MCF 10A (cell line): Measurements from ENCODE around the gene RNASE12. TPM values are rescaled to one million over a fixed set of nuclear protein-coding genes. Genes with fewer than 3 reads are reported as not detected.

Experiments used
- BruUV-seq: library from RNA; stranded (reverse); fragments of 400-500 nt; replicated peaks from 2 replicates; lab custom pipeline; 2021; lab: Mats Ljungman, UMichigan
- CTCF ChIA-PET: fragments of 300-600 bp; sonication (Branson Sonifier 250); formaldehyde crosslinking; extraction: SDS; loops from one replicate; lab custom pipeline; 2021; ENCODE audit warnings: antibody characterized with exemption, inconsistent platforms; lab: Yijun Ruan, JAX
- POLR2A ChIA-PET: fragments of 300-600, 350-650 bp; sonication (Branson Sonifier 250); formaldehyde crosslinking; extraction: SDS; loops from one replicate; lab custom pipeline; 2020; ENCODE audit warnings: antibody characterized with exemption, inconsistent platforms; lab: Yijun Ruan, JAX
- DNase-seq: peaks from one replicate; pipeline ENCODE4 v3.0.0-alpha.2; 2018; ENCODE audit not compliant: unreplicated experiment
- H3K27ac Mint-ChIP-seq: one replicate; pipeline ENCODE4 v1.8.0; 2022; ENCODE audit warnings: mild to moderate bottlenecking, low read depth, mixed read lengths; ENCODE audit not compliant: unreplicated experiment
- H3K27me3 Mint-ChIP-seq: one replicate; pipeline ENCODE4 v1.8.0; 2022; ENCODE audit warnings: mixed read lengths; ENCODE audit not compliant: insufficient read depth, unreplicated experiment
- H3K36me3 Mint-ChIP-seq: one replicate; pipeline ENCODE4 v1.8.0; 2022; ENCODE audit warnings: mild to moderate bottlenecking, moderate library complexity, mixed read lengths; ENCODE audit not compliant: insufficient read depth, unreplicated experiment
- H3K4me1 Mint-ChIP-seq: one replicate; pipeline ENCODE4 v1.8.0; 2022; ENCODE audit warnings: mixed read lengths; ENCODE audit not compliant: insufficient read depth, unreplicated experiment
- H3K4me3 Mint-ChIP-seq: one replicate; pipeline ENCODE4 v1.8.0; 2022; ENCODE audit warnings: mild to moderate bottlenecking, moderate library complexity, mixed read lengths; ENCODE audit not compliant: unreplicated experiment
- H3K9me3 Mint-ChIP-seq: one replicate; pipeline ENCODE4 v1.8.0; 2022; ENCODE audit warnings: mixed read lengths; ENCODE audit not compliant: unreplicated experiment
- CTCF ChIP-seq: fragments of 200-600 bp; IDR thresholded peaks from one replicate; pipeline ENCODE4 v1.8.0; 2022; ENCODE audit warnings: antibody characterized with exemption, mild to moderate bottlenecking; ENCODE audit not compliant: unreplicated experiment
- intact Hi-C: fragments of 100-400 bp; cut with micrococcal nuclease; formaldehyde crosslinking; loops from 2 replicates; pipeline ENCODE4 v1.14.1; 2022
- total RNA-seq: library from RNA; stranded (reverse); gene quantifications from 2 replicates; pipeline ENCODE4 v1.2.3, GENCODE V29; 2022

Gene RNASE12
- total RNA-seq, 1 experiment from 2014 or later = not detected

DNA sequence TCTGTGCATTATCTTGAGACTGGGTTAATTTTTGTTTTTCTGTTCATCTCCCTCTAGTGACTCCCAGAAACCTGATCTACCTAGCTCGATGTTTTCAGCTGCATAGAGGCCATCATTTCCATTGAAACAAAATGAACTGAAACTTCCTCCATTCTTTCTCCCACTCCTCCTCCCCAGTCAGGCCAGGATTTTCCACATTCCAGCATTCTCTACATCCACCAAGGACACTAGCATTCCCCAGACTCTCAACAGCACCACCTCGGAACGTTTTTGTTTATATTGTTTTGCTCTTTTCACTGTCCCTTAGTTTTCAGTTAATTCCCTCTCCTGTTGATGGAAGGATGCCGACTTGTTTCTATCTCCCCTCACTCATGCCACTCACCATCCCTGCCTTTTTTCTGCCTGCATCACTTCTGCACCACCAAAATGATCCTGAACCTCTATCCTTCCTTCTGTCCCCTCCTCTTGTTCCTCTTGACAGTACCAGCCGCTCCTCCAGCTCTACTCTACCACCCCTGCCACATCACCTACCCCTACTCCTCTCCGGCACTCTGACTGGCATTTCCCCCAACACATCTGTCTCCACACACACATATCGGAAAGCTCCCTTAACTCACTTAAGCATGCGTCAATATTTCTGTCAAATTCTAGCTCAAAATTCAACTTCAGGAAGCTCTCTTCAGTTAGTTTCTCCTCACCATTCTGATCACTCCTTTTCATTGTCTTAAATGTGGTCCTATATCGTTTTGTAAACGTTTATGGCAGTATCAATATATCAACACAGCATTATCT lies 37.1 kb upstream of the RNASE12 start:
- no TSS peak for BruUV-seq
- Mint-ChIP-seq H3K27me3 (no peaks in the 10 kb centered on the region), H3K36me3 (peaks cover 31% of the 10 kb centered on the region), H3K4me3 (peak overlapping the region; percentile 7), H3K27ac (no peak overlapping the region), H3K4me1 (peaks cover 51% of the 10 kb centered on the region), H3K9me3 (no peaks in the 10 kb centered on the region)
- no peak for DNase-seq
- POLR2A ChIA-PET = interaction anchor here (0.8 to 6.8 kb wide), 4 partner anchors 9 to 131 kb away, joined by 3 to 123 read pairs (median 7); partner anchors contain the start of gene RNASE4
- CTCF ChIA-PET = interaction anchor here (0.6 to 2.8 kb wide), 5 partner anchors 15 to 84 kb away, joined by 3 to 12 read pairs (median 3); no protein-coding TSS in a partner anchor
- TF ChIP-seq CTCF = no peak
- intact Hi-C loops = no loop called here

DNA sequence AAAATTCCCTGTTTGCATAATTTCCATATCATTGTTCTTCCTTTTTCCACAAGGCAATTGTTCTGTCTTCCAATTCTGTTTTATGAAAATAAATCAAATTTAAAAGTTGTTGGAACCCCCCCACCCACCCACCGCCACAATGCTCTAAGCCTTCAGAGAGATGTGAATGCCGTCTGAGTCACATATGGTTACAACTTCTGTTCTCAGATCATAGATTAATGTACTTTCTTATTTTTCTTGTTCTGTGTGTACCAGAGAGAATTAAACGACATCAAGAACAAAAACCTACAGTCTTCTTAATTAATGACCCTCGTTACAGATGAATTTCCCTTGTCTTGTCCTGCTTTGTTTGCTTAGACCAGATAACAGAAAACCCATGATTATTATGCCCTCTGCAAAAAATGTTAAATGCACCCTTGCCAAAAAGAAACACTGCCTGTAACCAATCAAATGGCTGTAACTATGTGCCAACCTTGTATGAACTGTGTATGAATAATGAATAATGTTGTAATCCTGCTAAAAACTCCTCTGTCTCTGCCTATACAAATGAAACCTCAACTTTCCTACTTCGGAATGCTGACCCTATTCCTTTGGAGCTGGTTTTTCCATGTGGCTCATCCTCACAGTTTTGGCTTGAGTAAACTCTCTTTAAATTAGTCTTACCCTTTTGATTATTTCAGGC lies 36.3 kb upstream of the RNASE12 start:
- no peaks in the 10 kb centered on the region for H3K27me3 Mint-ChIP-seq
- no peaks in the 10 kb centered on the region for H3K9me3 Mint-ChIP-seq
- no TSS peak for BruUV-seq
- peaks cover 24% of the 10 kb centered on the region for H3K36me3 Mint-ChIP-seq
- ChIA-PET POLR2A (interaction anchor here (1.8 to 6.8 kb wide), 3 partner anchors 14 to 56 kb away, joined by 11 to 123 read pairs (median 14); partner anchors contain the start of gene RNASE4), CTCF (interaction anchor here (0.8 to 2.8 kb wide), 3 partner anchors 18 to 64 kb away, joined by 3 to 12 read pairs (median 4); no protein-coding TSS in a partner anchor)
- H3K27ac Mint-ChIP-seq = peak overlapping the region; percentile 46
- peaks cover 51% of the 10 kb centered on the region for H3K4me1 Mint-ChIP-seq
- DNase-seq = peak; percentile 61
- intact Hi-C loops = no loop called here
- no peak for TF ChIP-seq CTCF
- H3K4me3 Mint-ChIP-seq = peak overlapping the region; percentile 7

- ChIA-PET POLR2A (interaction anchor here (0.7 to 1.8 kb wide), 4 partner anchors 13 to 58 kb away, joined by 3 to 14 read pairs (median 4); partner anchors contain the start of gene RNASE4), CTCF (interaction anchor here (1.0 to 2.8 kb wide), 4 partner anchors 12 to 65 kb away, joined by 3 to 12 read pairs (median 5); no protein-coding TSS in a partner anchor)
- H3K4me1 Mint-ChIP-seq = peaks cover 46% of the 10 kb centered on the region
- no peak overlapping the region for H3K4me3 Mint-ChIP-seq
- H3K36me3 Mint-ChIP-seq = peaks cover 23% of the 10 kb centered on the region
- no peaks in the 10 kb centered on the region for H3K27me3 Mint-ChIP-seq
- no peak for TF ChIP-seq CTCF
- intact Hi-C loops = no loop called here
- no peaks in the 10 kb centered on the region for H3K9me3 Mint-ChIP-seq
- no peak overlapping the region for H3K27ac Mint-ChIP-seq
- DNase-seq = no peak
- no TSS peak for BruUV-seq
These were observed 35.1 kb upstream of the RNASE12 start for GRCh38 chr14:20626274-20626673.
